Body of pancreas (tissue), 4 donors: ENCODE data around the gene ABCC1.

Experiments used
- CTCF ChIP-seq, 7 experiments: fragments of 450-650 bp in 4 of 7; fragments of 200-600 bp in 3 of 7; sonication (generic) in 3 of 7; IDR thresholded peaks; one replicate each; pipeline ENCODE4 v1.5.1; 2016 to 2019; ENCODE audit warnings: antibody characterized with exemption in 7 of 7
- POLR2A ChIP-seq, 3 donors: fragments of 450-650 bp; IDR thresholded peaks; one replicate each; pipeline ENCODE4 v1.6.1; 2016; ENCODE audit warnings: antibody characterized with exemption in 3 of 3, mild to moderate bottlenecking in 2 of 3

GRCh38 chr16:16121185-16121727 is 171.8 kb downstream of the ABCC1 start:
- no peak for TF ChIP-seq CTCF (IDR thresholded peaks at IDR 0.05)
- TF ChIP-seq POLR2A (IDR thresholded peaks at IDR 0.05), result no peak
